ENCODE measurements around the gene ULK3. TPM values are rescaled to one million over a fixed set of nuclear protein-coding genes. Genes with fewer than 3 reads are reported as not detected.

ULK3 gene
- total RNA-seq, 4 donors from 2014 or later = 39.0 to 56.5 (median 48.1) TPM

DNA sequence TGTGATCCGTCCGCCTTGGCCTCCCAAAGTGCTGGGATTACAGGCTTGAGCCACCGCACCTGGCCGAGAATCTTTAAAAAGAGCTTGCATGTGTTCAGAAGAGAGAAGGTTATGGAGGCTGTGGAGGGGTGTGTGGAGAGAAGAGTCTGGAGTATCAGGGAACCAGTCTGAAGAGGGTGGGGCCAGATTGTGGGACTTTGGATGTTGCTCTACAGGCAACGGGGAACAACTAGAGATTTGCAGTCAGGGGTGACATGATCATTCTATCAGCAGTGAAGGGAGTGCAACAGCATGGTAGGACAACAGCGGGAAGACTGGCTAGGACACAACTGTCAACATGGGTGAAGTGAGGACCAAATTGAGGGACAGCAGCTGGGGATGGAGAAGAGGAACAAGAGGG is 21.3 kb upstream of the ULK3 start:
- Histone ChIP-seq H3K27ac (peak overlapping the region in 3 of 4 donors; percentile 47 to 77 (median 73)), H3K4me3 (no peak overlapping the region), H3K27me3 (no peaks in the 10 kb centered on the region), H3K4me1 (peaks cover 53 to 65% of the 10 kb centered on the region in 2 donors), H3K9me3 (no peaks in the 10 kb centered on the region), H3K36me3 (no peaks in the 10 kb centered on the region)
- ATAC-seq (no peak), DNase-seq (no peak)
- intact Hi-C loops (cut with DNase I; ENCODE audit: low total_unique reads) (no loop called here), in situ Hi-C loops (cut with MboI; ENCODE audit: low sequenced_read_pairs in 4 of 4) (no loop called here)
- TF ChIP-seq, protein P1, sequence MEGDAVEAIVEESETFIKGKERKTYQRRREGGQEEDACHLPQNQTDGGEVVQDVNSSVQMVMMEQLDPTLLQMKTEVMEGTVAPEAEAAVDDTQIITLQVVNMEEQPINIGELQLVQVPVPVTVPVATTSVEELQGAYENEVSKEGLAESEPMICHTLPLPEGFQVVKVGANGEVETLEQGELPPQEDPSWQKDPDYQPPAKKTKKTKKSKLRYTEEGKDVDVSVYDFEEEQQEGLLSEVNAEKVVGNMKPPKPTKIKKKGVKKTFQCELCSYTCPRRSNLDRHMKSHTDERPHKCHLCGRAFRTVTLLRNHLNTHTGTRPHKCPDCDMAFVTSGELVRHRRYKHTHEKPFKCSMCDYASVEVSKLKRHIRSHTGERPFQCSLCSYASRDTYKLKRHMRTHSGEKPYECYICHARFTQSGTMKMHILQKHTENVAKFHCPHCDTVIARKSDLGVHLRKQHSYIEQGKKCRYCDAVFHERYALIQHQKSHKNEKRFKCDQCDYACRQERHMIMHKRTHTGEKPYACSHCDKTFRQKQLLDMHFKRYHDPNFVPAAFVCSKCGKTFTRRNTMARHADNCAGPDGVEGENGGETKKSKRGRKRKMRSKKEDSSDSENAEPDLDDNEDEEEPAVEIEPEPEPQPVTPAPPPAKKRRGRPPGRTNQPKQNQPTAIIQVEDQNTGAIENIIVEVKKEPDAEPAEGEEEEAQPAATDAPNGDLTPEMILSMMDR (IDR thresholded peaks at IDR 0.05 in 4 of 5, conservative IDR thresholded peaks at IDR 0.05 in 1 of 5) = no peak
- no peak for TF ChIP-seq POLR2A (IDR thresholded peaks at IDR 0.05)

DNA sequence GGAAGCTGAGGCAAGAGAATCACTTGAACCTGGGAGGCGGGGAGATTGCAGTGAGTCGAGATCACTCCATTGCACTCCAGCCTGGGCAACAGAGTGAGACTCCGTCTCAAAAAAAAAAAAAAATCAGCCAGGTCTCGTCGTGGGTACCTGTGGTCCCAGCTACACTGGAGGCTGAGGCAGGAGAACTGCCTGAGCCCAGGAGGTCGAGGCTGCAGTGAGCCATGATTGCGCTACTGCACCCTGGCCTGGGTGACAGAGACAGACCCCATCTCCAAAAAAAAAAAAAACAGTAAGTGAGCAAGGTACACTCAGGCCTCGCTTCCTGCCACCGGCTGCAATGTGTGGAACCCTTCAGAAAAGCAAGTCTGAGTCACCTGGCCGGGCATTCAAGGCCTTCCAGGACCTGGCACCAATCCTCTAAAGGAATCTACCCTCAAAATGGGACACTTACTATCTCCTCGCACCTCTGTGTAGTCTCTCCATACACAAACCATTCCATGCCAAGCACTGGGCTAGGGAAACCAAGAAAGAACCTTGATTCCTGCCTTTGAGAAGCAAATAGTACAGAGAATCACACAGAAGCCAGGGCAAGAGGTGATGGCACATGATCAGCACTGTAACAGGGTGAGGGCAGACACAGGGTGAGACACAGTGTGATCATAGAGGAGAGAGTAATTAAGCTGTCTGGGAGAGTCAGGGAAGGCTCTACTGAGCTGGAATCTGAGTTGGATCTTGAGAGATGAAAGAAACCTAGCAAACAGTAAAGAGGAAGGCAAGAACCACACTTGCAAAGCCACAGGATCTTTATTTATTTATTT is 20.5 kb upstream of the ULK3 start:
- intact Hi-C loops (cut with DNase I; ENCODE audit: low total_unique reads) = no loop called here
- no peak overlapping the region for H3K4me3 ChIP-seq
- peaks cover 49 to 62% of the 10 kb centered on the region in 2 donors for H3K4me1 ChIP-seq
- DNase-seq (no peak), ATAC-seq (peak; percentile 25 to 59)
- no peaks in the 10 kb centered on the region for H3K36me3 ChIP-seq
- H3K27me3 ChIP-seq = no peaks in the 10 kb centered on the region
- no peak for TF ChIP-seq POLR2A (IDR thresholded peaks at IDR 0.05)
- TF ChIP-seq, protein P1 (IDR thresholded peaks at IDR 0.05 in 4 of 5, conservative IDR thresholded peaks at IDR 0.05 in 1 of 5) = no peak
- no peaks in the 10 kb centered on the region for H3K9me3 ChIP-seq
- in situ Hi-C loops (cut with MboI; ENCODE audit: low sequenced_read_pairs in 4 of 4) = no loop called here
- H3K27ac ChIP-seq = peak overlapping the region; percentile 47 to 77 (median 60)

DNA sequence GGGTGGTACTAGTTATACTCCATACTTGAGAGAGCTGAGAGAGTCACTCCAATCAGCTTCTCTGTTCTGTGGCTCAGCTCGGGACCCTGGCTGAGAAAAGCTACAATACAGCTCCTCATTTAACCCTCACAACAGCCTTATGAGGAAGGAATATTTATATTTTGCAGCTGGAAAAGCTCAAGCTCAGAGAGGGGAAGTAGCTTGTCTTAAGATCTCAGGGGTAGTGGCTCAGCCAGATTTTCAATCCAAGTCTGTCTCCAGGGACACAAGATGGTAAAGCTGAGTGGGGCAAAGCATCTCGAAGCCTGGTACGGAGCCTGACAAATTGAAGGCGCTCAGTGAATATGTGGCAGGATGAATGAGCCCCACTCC is 15.4 kb upstream of the ULK3 start:
- no peaks in the 10 kb centered on the region for H3K9me3 ChIP-seq
- no peak for DNase-seq
- intact Hi-C loops (cut with DNase I; ENCODE audit: low total_unique reads) (no loop called here), in situ Hi-C loops (cut with MboI; ENCODE audit: low sequenced_read_pairs in 4 of 4) (no loop called here)
- H3K36me3 ChIP-seq = peaks cover 0 to 10% of the 10 kb centered on the region in 2 donors
- no peak for TF ChIP-seq POLR2A (IDR thresholded peaks at IDR 0.05)
- TF ChIP-seq, protein P1 (IDR thresholded peaks at IDR 0.05 in 4 of 5, conservative IDR thresholded peaks at IDR 0.05 in 1 of 5) = no peak
- peak overlapping the region; percentile 70 to 74 (median 72) for H3K27ac ChIP-seq
- H3K4me3 ChIP-seq = no peak overlapping the region
- ATAC-seq = no peak
- peaks cover 41 to 51% of the 10 kb centered on the region in 2 donors for H3K4me1 ChIP-seq
- no peaks in the 10 kb centered on the region for H3K27me3 ChIP-seq

DNA sequence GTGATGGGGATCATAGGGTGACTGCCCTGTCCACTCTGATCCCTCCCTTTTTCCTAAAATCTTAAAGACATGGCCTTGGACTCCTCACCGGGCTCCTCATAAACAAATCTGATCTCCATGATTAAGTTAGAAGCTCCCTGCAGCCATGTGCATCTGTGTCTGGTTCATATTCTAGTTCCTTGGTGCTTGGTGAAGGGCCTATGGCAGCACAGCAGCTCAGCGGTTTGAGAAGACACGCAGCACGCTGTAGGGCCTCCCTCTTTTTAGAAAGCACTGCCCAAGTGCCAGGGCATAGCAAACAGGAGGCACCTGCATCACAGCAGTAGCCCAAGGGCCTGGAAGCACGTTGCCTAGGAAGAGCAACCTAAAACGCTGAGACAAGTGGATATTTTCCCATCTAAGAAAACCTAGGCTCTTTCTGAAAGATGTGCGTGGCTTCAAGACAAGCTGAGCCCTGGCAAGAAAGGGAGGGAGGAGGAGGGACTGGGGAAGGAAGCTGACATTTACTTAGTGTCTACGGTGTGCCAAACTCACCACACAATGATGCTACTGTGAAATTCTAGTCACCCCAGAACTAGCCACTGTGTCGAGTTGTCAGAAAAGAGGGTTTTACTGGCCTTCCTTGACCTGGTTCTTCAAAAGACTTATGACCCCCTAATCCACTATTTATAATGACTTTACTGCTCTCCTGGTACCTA is 14.9 kb upstream of the ULK3 start:
- H3K4me1 ChIP-seq = peaks cover 37 to 49% of the 10 kb centered on the region in 2 donors
- ATAC-seq = no peak
- in situ Hi-C loops (cut with MboI; ENCODE audit: low sequenced_read_pairs in 4 of 4) = no loop called here

More for the DNA sequence above, 14.9 kb upstream of the ULK3 start:
- Histone ChIP-seq H3K27ac (peak overlapping the region; percentile 70 to 74 (median 72)), H3K27me3 (no peaks in the 10 kb centered on the region), H3K9me3 (no peaks in the 10 kb centered on the region), H3K4me3 (no peak overlapping the region), H3K36me3 (peaks cover 0 to 15% of the 10 kb centered on the region in 2 donors)
- no peak for DNase-seq
- TF ChIP-seq POLR2A (IDR thresholded peaks at IDR 0.05) = no peak
- TF ChIP-seq, protein P1 (IDR thresholded peaks at IDR 0.05 in 4 of 5, conservative IDR thresholded peaks at IDR 0.05 in 1 of 5) = no peak
- intact Hi-C loops (cut with DNase I; ENCODE audit: low total_unique reads) = no loop called here
